GM12891 (cell line): Measurements from ENCODE around the gene PDE4DIP.
"Not testable (repeated sequence)": the region's sequence is repeated elsewhere in the genome, so short reads cannot be mapped to it uniquely, and the experiment has no call there.

Source experiments
- POLR2A ChIP-seq: IDR thresholded peaks from 2 replicates; pipeline ENCODE4 v1.6.1; 2011; ENCODE audit warnings: low read depth, low read length, control low read depth
- POLR2AphosphoS5 ChIP-seq: IDR thresholded peaks from 2 replicates; pipeline ENCODE4 v1.6.1; 2011; ENCODE audit warnings: low read depth, low read length, control low read depth
- TAF1 ChIP-seq: IDR thresholded peaks from 2 replicates; pipeline ENCODE4 v1.6.1; 2011; ENCODE audit warnings: low read depth, low read length, control low read depth

GRCh38 chr1:149002664-149003063, 158.4 kb downstream of the PDE4DIP start:
- not testable (repeated sequence) for TF ChIP-seq POLR2AphosphoS5, POLR2A, TAF1
